ENCODE results near the gene MYO10. TPM values are rescaled to one million over a fixed set of nuclear protein-coding genes. Genes with fewer than 3 reads are reported as not detected.

The MYO10 gene
- total RNA-seq, 3 donors from 2014 or later (not counting 1 experiment from before 2014, with no cell fraction given): 0.83 to 1.2 TPM; not detected in 1

DNA sequence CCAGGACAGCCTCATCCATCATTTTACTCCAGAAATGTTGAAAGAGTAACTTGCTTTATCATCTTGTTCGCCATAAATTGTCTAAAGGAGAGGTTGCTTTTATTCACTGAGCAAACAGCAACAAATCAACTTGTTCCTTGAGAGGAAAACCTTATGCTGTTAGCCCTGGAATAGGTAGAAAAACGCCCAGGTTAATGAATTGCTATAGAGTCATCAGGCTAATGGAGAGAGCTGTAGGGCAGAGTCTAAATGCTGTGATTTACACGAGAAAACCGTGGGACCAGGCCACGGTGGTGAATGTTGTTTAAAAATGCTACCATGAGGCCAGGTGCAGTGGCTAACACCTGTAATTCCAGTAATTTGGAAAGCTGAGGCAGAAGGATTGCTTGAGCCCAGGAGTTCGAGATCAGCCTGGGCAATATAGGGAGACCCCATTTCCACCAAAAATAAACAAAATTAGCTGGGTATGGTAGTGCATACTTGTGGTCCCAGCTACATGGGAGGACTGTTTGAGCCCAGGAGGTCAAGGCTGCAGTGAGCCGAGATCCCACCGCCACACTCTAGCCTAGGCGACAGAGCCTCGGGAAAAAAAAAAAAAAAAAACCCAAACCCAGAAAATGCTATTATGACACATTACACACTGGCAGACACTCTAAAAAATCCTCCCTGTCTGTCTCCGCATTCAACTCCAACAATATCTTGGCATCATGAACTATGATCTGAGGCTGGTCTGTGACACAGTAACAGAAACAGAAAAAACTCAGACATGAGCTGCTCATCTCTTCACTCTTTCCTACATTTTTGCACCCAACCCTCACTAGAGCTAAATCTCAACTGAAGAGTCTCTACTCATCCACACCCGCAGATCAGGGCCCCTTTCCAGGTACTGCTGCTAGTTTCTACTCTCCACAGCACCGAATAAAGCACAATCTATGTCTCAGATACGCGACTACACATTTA, 200.7 kb downstream of the MYO10 start:
- H3K27ac ChIP-seq (ENCODE audit: low read length): no peak overlapping the region
- no peak for DNase-seq
- no peaks in the 10 kb centered on the region for H3K36me3 ChIP-seq (ENCODE audit: control insufficient read depth, insufficient read depth, low read length)
- WGBS (ENCODE audit: insufficient coverage): 89% methylated on average over 14 of the region's 15 CpGs
- no peaks in the 10 kb centered on the region for H3K4me1 ChIP-seq (ENCODE audit: control insufficient read depth, insufficient read depth, low read length)
- no peak overlapping the region for H3K4me3 ChIP-seq (ENCODE audit: low read length)
- peaks cover 2% of the 10 kb centered on the region for H3K9me3 ChIP-seq (ENCODE audit: control insufficient read depth, insufficient read depth, low read length)
- H3K27me3 ChIP-seq (ENCODE audit: control insufficient read depth, insufficient read depth, low read length): no peaks in the 10 kb centered on the region
- H3K4me3 Mint-ChIP-seq: no peak overlapping the region
- H3K9me3 Mint-ChIP-seq: peaks cover 0 to 2% of the 10 kb centered on the region in 2 donors
- no peaks in the 10 kb centered on the region for H3K4me1 Mint-ChIP-seq
- H3K27me3 Mint-ChIP-seq (ENCODE audit: low read depth in 2 of 2): peaks cover 0 to 10% of the 10 kb centered on the region in 2 donors
- H3K27ac Mint-ChIP-seq: no peak overlapping the region
- TF ChIP-seq, protein P1, sequence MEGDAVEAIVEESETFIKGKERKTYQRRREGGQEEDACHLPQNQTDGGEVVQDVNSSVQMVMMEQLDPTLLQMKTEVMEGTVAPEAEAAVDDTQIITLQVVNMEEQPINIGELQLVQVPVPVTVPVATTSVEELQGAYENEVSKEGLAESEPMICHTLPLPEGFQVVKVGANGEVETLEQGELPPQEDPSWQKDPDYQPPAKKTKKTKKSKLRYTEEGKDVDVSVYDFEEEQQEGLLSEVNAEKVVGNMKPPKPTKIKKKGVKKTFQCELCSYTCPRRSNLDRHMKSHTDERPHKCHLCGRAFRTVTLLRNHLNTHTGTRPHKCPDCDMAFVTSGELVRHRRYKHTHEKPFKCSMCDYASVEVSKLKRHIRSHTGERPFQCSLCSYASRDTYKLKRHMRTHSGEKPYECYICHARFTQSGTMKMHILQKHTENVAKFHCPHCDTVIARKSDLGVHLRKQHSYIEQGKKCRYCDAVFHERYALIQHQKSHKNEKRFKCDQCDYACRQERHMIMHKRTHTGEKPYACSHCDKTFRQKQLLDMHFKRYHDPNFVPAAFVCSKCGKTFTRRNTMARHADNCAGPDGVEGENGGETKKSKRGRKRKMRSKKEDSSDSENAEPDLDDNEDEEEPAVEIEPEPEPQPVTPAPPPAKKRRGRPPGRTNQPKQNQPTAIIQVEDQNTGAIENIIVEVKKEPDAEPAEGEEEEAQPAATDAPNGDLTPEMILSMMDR (IDR thresholded peaks at IDR 0.05): no peak
- H3K36me3 Mint-ChIP-seq: no peaks in the 10 kb centered on the region
- intact Hi-C loops (cut with micrococcal nuclease): no loop called here
- peak in 1 of 3 donors; percentile 14 for ATAC-seq

DNA sequence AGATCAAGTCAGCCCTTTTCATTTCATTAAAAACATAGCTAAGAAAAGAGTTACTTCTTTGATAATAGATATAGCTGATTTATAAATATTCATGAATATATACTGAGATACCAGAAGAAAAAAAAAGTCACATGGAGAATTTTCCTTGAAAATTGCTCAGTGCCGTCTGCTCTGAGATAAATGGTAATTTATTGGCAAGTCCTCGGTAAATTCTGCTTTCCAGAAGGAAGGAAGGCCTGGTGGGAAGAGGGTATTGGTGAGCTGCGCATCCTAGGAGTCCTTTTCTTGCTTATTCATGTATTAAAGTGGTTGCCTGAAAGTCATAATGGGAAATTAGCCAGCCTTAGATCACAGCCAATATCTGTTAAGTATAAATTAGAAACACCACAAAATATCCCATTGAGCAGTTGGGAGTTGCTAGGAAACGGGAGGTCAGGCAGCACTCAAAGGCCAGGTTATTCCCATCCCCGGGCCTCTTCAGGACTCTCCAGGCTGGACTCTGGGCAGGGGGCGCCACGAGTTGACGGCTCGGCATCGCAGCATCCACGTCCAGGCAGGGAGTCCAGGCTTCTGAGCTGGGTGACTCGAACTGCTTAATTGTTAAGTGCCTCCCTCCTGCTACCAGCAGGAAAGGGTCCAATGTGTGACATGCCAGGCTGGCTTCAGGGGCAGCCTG, 202.6 kb downstream of the MYO10 start:
- H3K4me1 ChIP-seq (ENCODE audit: control insufficient read depth, insufficient read depth, low read length): no peaks in the 10 kb centered on the region
- H3K27me3 ChIP-seq (ENCODE audit: control insufficient read depth, insufficient read depth, low read length): no peaks in the 10 kb centered on the region
- Mint-ChIP-seq H3K4me3 (no peak overlapping the region), H3K27me3 (ENCODE audit: low read depth in 2 of 2) (peaks cover 0 to 4% of the 10 kb centered on the region in 2 donors), H3K27ac (no peak overlapping the region), H3K9me3 (peaks cover 3 to 5% of the 10 kb centered on the region in 2 donors), H3K36me3 (no peaks in the 10 kb centered on the region), H3K4me1 (no peaks in the 10 kb centered on the region)
- TF ChIP-seq, protein P1 (IDR thresholded peaks at IDR 0.05): no peak
- peaks cover 2% of the 10 kb centered on the region for H3K9me3 ChIP-seq (ENCODE audit: control insufficient read depth, insufficient read depth, low read length)
- ATAC-seq (no peak), DNase-seq (no peak)
- H3K36me3 ChIP-seq (ENCODE audit: control insufficient read depth, insufficient read depth, low read length): no peaks in the 10 kb centered on the region
- intact Hi-C loops (cut with micrococcal nuclease): no loop called here
- H3K4me3 ChIP-seq (ENCODE audit: low read length): no peak overlapping the region
- 87% methylated on average over 12 of the region's 12 CpGs for WGBS (ENCODE audit: insufficient coverage)
- no peak overlapping the region for H3K27ac ChIP-seq (ENCODE audit: low read length)

DNA sequence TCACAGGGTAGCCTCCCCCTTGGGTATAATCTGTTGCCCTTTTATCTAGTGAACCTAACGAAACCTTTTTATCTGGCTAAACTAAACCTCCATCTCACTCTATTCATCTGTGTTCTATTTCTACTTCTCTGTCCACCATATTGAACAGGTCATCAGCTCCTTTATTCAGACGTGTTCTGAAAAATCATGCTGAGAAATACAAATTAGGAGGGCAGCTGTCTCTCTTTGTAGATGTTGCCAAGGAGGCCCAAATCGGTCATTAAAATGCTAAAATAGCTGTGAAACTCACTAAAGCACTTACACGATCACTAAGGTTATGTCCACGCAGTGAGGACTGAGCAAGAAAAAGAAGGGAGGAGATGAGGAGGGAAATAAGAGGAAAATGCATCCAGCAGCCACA, 203.7 kb downstream of the MYO10 start:
- TF ChIP-seq, protein P1 (IDR thresholded peaks at IDR 0.05): no peak
- H3K4me1 Mint-ChIP-seq: peaks cover 0 to 5% of the 10 kb centered on the region in 2 donors
- peaks cover 3 to 5% of the 10 kb centered on the region in 2 donors for H3K9me3 Mint-ChIP-seq
- H3K4me3 Mint-ChIP-seq: no peak overlapping the region
- no peaks in the 10 kb centered on the region for H3K27me3 Mint-ChIP-seq (ENCODE audit: low read depth in 2 of 2)
- Histone ChIP-seq H3K4me3 (ENCODE audit: low read length) (no peak overlapping the region), H3K4me1 (ENCODE audit: control insufficient read depth, insufficient read depth, low read length) (no peaks in the 10 kb centered on the region), H3K27me3 (ENCODE audit: control insufficient read depth, insufficient read depth, low read length) (no peaks in the 10 kb centered on the region), H3K36me3 (ENCODE audit: control insufficient read depth, insufficient read depth, low read length) (no peaks in the 10 kb centered on the region), H3K27ac (ENCODE audit: low read length) (no peak overlapping the region), H3K9me3 (ENCODE audit: control insufficient read depth, insufficient read depth, low read length) (peaks cover 2% of the 10 kb centered on the region)
- 89% methylated on average over 5 of the region's 5 CpGs for WGBS (ENCODE audit: insufficient coverage)
- ATAC-seq (no peak), DNase-seq (no peak)
- no peak overlapping the region for H3K27ac Mint-ChIP-seq
- intact Hi-C loops (cut with micrococcal nuclease): no loop called here
- no peaks in the 10 kb centered on the region for H3K36me3 Mint-ChIP-seq

Data from natural killer cell (primary cell).